ENCODE data around the gene CDC42EP3. TPM values are rescaled to one million over a fixed set of nuclear protein-coding genes. Genes with fewer than 3 reads are reported as not detected.

Gene CDC42EP3
- total and polyA plus RNA-seq, 4 experiments from 2014 or later, result 56.1 to 107 (median 60.1) TPM

DNA sequence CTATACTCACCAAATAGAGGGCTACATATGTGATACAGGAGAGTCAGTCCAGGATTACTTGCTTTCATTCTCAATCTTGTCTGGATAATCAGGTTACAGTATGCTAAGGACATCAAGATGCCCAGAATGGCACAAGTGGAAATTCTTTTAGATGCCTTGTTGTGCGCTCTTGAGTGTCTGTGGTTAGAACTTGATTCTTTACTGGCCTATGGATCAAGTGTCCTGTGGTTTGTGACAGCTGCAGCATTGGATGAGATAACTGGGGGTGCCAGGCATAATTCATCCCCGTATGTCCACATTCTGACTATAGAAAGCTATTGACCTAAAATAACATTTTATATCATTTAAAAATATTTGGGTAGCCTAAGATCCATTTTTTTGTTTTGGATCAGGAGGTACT, 40.1 kb downstream of the CDC42EP3 start:
- Mint-ChIP-seq H3K4me3 (peak overlapping the region in 1 of 8 donors; percentile 30), H3K27ac (peak overlapping the region in 2 of 7 donors; percentile 5 to 30), H3K4me1 (peaks cover 63 to 86% (median 69%) of the 10 kb centered on the region in 4 donors), H3K9me3 (no peaks in the 10 kb centered on the region), H3K27me3 (no peaks in the 10 kb centered on the region), H3K36me3 (peaks cover 18 to 28% of the 10 kb centered on the region in 2 donors)
- peaks cover 89% of the 10 kb centered on the region for H3K4me1 ChIP-seq (ENCODE audit: insufficient read depth, low read length)
- no peak for DNase-seq
- CTCF ChIA-PET (ENCODE audit: partially characterized antibody), result no interaction called here
- H3K27me3 ChIP-seq (ENCODE audit: insufficient read depth, low read length), result no peaks in the 10 kb centered on the region
- H3K9me3 ChIP-seq (ENCODE audit: control insufficient read depth in 1 of 2, low read length in 2 of 2), result no peaks in the 10 kb centered on the region
- POLR2A ChIA-PET (ENCODE audit: partially characterized antibody), result interaction anchor here (0.7 to 2.7 kb wide), 5 partner anchors 13 to 39 kb away, joined by 3 to 16 read pairs (median 3); partner anchors contain the start of gene CDC42EP3
- H3K4me3 ChIP-seq (ENCODE audit: low read length in 2 of 2), result no peak overlapping the region
- H3K27ac ChIP-seq (ENCODE audit: low read depth, low read length), result no peak overlapping the region
- no peaks in the 10 kb centered on the region for H3K36me3 ChIP-seq (ENCODE audit: insufficient read depth, low read length)
- intact Hi-C loops (cut with micrococcal nuclease), result no loop called here

- Histone ChIP-seq H3K4me3 (ENCODE audit: low read length in 2 of 2) (no peak overlapping the region), H3K36me3 (ENCODE audit: insufficient read depth, low read length) (no peaks in the 10 kb centered on the region), H3K27ac (ENCODE audit: low read depth, low read length) (no peak overlapping the region), H3K4me1 (ENCODE audit: insufficient read depth, low read length) (peaks cover 89% of the 10 kb centered on the region), H3K9me3 (ENCODE audit: control insufficient read depth in 1 of 2, low read length in 2 of 2) (no peaks in the 10 kb centered on the region), H3K27me3 (ENCODE audit: insufficient read depth, low read length) (no peaks in the 10 kb centered on the region)
- H3K9me3 Mint-ChIP-seq, result no peaks in the 10 kb centered on the region
- intact Hi-C loops (cut with micrococcal nuclease), result no loop called here
- peaks cover 63 to 86% (median 70%) of the 10 kb centered on the region in 4 donors for H3K4me1 Mint-ChIP-seq
- H3K27me3 Mint-ChIP-seq, result no peaks in the 10 kb centered on the region
- ChIA-PET POLR2A (ENCODE audit: partially characterized antibody) (interaction anchor here (0.7 to 1.5 kb wide), 2 partner anchors 15 to 40 kb away, joined by 3 to 5 read pairs; partner anchors contain the start of gene CDC42EP3), CTCF (ENCODE audit: partially characterized antibody) (no interaction called here)
- no peak for DNase-seq
- peak overlapping the region in 5 of 7 donors; percentile 3 to 86 (median 17) for H3K27ac Mint-ChIP-seq
- H3K4me3 Mint-ChIP-seq, result peak overlapping the region in 3 of 8 donors; percentile 3 to 30 (median 4)
- peaks cover 18 to 28% of the 10 kb centered on the region in 2 donors for H3K36me3 Mint-ChIP-seq
Measured at GRCh38 chr2:37630776-37631175, 40.7 kb downstream of the CDC42EP3 start.

DNA sequence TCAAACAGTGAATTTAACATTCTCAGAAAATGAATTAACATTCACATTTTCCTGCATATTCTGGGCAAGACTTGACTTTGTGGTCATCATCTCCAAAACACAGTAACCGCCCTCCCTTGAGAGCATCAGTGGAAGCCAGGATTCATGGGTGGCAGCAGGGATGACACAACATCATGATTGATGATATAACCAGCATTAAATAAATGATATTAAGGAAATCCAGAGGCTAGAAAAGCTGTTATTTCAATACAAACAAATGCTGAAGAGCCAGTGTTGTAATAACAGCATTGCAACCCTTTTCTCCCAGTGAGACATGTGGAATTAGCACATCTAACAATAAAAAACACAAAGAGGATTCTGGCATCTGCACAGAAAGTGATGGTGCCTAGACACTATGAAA, 41.1 kb downstream of the CDC42EP3 start:
- peak overlapping the region in 1 of 7 donors; percentile 30 for H3K27ac Mint-ChIP-seq

GRCh38 chr2:37629529-37629928, 41.9 kb downstream of the CDC42EP3 start:
- H3K36me3 Mint-ChIP-seq, result peaks cover 12 to 28% of the 10 kb centered on the region in 2 donors
- no peak for DNase-seq
- Histone ChIP-seq H3K4me1 (ENCODE audit: insufficient read depth, low read length) (peaks cover 89% of the 10 kb centered on the region), H3K27ac (ENCODE audit: low read depth, low read length) (no peak overlapping the region), H3K4me3 (ENCODE audit: low read length in 2 of 2) (no peak overlapping the region), H3K27me3 (ENCODE audit: insufficient read depth, low read length) (no peaks in the 10 kb centered on the region), H3K9me3 (ENCODE audit: control insufficient read depth in 1 of 2, low read length in 2 of 2) (no peaks in the 10 kb centered on the region), H3K36me3 (ENCODE audit: insufficient read depth, low read length) (no peaks in the 10 kb centered on the region)
- peak overlapping the region in 2 of 7 donors; percentile 60 to 61 for H3K27ac Mint-ChIP-seq
- CTCF ChIA-PET (ENCODE audit: partially characterized antibody), result no interaction called here
- POLR2A ChIA-PET (ENCODE audit: partially characterized antibody), result no interaction called here
- intact Hi-C loops (cut with micrococcal nuclease), result no loop called here
- no peaks in the 10 kb centered on the region for H3K27me3 Mint-ChIP-seq
- H3K4me1 Mint-ChIP-seq, result peaks cover 63 to 86% (median 70%) of the 10 kb centered on the region in 4 donors
- peaks cover 0 to 2% (median 0%) of the 10 kb centered on the region in 8 donors for H3K9me3 Mint-ChIP-seq
- peak overlapping the region in 1 of 8 donors; percentile 37 for H3K4me3 Mint-ChIP-seq

More for the DNA sequence above, 41.1 kb downstream of the CDC42EP3 start:
- CTCF ChIA-PET (ENCODE audit: partially characterized antibody), result no interaction called here
- Histone ChIP-seq H3K9me3 (ENCODE audit: control insufficient read depth in 1 of 2, low read length in 2 of 2) (no peaks in the 10 kb centered on the region), H3K4me1 (ENCODE audit: insufficient read depth, low read length) (peaks cover 89% of the 10 kb centered on the region), H3K4me3 (ENCODE audit: low read length in 2 of 2) (no peak overlapping the region), H3K27ac (ENCODE audit: low read depth, low read length) (no peak overlapping the region), H3K27me3 (ENCODE audit: insufficient read depth, low read length) (no peaks in the 10 kb centered on the region), H3K36me3 (ENCODE audit: insufficient read depth, low read length) (no peaks in the 10 kb centered on the region)
- Mint-ChIP-seq H3K4me3 (peak overlapping the region in 2 of 8 donors; percentile 3 to 15), H3K4me1 (peaks cover 63 to 86% (median 70%) of the 10 kb centered on the region in 4 donors), H3K36me3 (peaks cover 15 to 28% of the 10 kb centered on the region in 2 donors), H3K9me3 (no peaks in the 10 kb centered on the region), H3K27me3 (no peaks in the 10 kb centered on the region)
- intact Hi-C loops (cut with micrococcal nuclease), result no loop called here
- no peak for DNase-seq
- POLR2A ChIA-PET (ENCODE audit: partially characterized antibody), result no interaction called here

DNA sequence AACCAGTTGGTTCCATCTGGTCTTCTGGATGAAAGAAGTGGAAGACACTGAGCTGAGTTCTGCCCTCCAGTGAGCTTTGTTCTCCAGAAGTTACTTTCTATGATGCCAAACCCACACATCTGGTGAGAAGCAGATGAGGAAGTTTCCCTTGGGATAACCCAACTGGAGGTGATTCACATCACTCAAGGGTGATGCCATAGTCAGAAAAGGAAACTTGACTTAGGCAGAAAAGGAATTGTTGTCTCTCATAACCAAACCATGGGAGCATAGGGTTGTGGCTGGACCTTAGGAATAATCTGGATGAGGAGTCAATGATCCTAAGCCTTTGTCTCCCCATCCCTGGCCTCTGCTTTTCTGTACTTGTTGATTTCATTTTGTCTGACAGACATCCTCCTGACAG, 43.7 kb downstream of the CDC42EP3 start:
- DNase-seq, result no peak
- peaks cover 14 to 27% of the 10 kb centered on the region in 2 donors for H3K36me3 Mint-ChIP-seq
- peaks cover 0 to 5% (median 0%) of the 10 kb centered on the region in 8 donors for H3K9me3 Mint-ChIP-seq
- intact Hi-C loops (cut with micrococcal nuclease), result loop anchor here (2.0 kb wide), 1 partner anchor 21 kb away; no protein-coding TSS in a partner anchor
- peak overlapping the region in 1 of 7 donors; percentile 87 for H3K27ac Mint-ChIP-seq
- no peaks in the 10 kb centered on the region for H3K27me3 Mint-ChIP-seq
- peaks cover 66 to 86% (median 71%) of the 10 kb centered on the region in 4 donors for H3K4me1 Mint-ChIP-seq
- Histone ChIP-seq H3K4me3 (ENCODE audit: low read length in 2 of 2) (no peak overlapping the region), H3K27me3 (ENCODE audit: insufficient read depth, low read length) (no peaks in the 10 kb centered on the region), H3K9me3 (ENCODE audit: control insufficient read depth in 1 of 2, low read length in 2 of 2) (no peaks in the 10 kb centered on the region), H3K4me1 (ENCODE audit: insufficient read depth, low read length) (peaks cover 90% of the 10 kb centered on the region), H3K27ac (ENCODE audit: low read depth, low read length) (no peak overlapping the region), H3K36me3 (ENCODE audit: insufficient read depth, low read length) (no peaks in the 10 kb centered on the region)
- ChIA-PET POLR2A (ENCODE audit: partially characterized antibody) (interaction anchor here (0.9 to 2.1 kb wide), 3 partner anchors 28 to 43 kb away, joined by 3 to 12 read pairs (median 7); no protein-coding TSS in a partner anchor), CTCF (ENCODE audit: partially characterized antibody) (interaction anchor here (1.0 to 1.2 kb wide), 3 partner anchors 28 to 205 kb away, joined by 3 to 5 read pairs (median 3); no protein-coding TSS in a partner anchor)
- no peak overlapping the region for H3K4me3 Mint-ChIP-seq

DNA sequence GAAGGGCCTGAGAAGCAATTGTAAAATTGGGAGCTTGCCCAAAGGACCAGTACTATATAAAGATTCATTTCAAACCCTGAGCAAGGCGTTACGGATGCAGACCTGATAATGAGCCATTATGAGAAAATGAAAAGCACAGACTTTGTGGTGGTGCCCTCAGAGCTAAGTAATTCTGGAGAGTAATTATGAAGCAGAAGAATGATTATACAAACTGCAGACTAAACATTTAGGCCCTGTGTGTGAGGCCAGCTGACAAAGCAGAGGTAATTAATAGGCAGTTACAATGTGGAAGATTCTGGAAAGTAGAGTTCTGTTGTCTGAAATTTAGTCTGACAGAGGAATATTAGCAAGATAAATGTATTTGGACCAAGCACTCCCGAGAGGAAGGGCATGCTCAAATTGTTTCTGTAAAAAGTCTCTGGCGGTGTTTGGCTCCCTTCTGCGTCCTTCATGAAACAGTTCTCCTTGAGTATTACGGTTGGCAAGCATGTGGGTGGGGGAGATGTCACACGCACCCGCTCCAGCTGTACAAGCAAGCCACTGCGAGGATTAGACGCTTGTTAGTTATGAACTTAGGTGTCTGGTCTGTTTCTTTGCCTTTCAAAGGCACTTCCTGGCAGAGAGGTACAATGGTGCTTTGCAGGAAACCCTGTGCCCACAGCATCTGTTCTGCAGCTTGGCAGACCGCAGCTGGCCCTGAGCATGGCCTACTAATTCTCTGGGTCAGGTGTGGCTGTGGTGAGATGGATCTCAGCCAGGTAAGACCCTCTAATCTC, 45.5 kb downstream of the CDC42EP3 start:
- POLR2A ChIA-PET (ENCODE audit: partially characterized antibody), result interaction anchor here (0.7 to 10.2 kb wide), 18 partner anchors 8 to 212 kb away, joined by 3 to 242 read pairs (median 10); partner anchors contain the start of gene CDC42EP3
- H3K36me3 Mint-ChIP-seq, result peaks cover 16 to 31% of the 10 kb centered on the region in 2 donors
- H3K27ac Mint-ChIP-seq, result peak overlapping the region; percentile 87 to 97 (median 91)
- Histone ChIP-seq H3K4me3 (ENCODE audit: low read length in 2 of 2) (peak overlapping the region in 1 of 2 donors; percentile 4), H3K27me3 (ENCODE audit: insufficient read depth, low read length) (no peaks in the 10 kb centered on the region), H3K4me1 (ENCODE audit: insufficient read depth, low read length) (peaks cover 83% of the 10 kb centered on the region), H3K36me3 (ENCODE audit: insufficient read depth, low read length) (no peaks in the 10 kb centered on the region), H3K9me3 (ENCODE audit: control insufficient read depth in 1 of 2, low read length in 2 of 2) (no peaks in the 10 kb centered on the region), H3K27ac (ENCODE audit: low read depth, low read length) (peak overlapping the region; percentile 66)
- H3K27me3 Mint-ChIP-seq, result no peaks in the 10 kb centered on the region
- CTCF ChIA-PET (ENCODE audit: partially characterized antibody), result interaction anchor here (0.7 to 1.9 kb wide), 17 partner anchors 11 to 252 kb away, joined by 3 to 13 read pairs (median 4); no protein-coding TSS in a partner anchor
- intact Hi-C loops (cut with micrococcal nuclease), result loop anchor here (1.0 to 2.0 kb wide), 4 partner anchors 9 to 40 kb away; no protein-coding TSS in a partner anchor
- H3K9me3 Mint-ChIP-seq, result peaks cover 0 to 5% (median 0%) of the 10 kb centered on the region in 8 donors
- H3K4me1 Mint-ChIP-seq, result peaks cover 61 to 86% (median 71%) of the 10 kb centered on the region in 4 donors
- peak overlapping the region; percentile 50 to 83 (median 81) for H3K4me3 Mint-ChIP-seq
- peak; percentile 73 to 82 (median 77) for DNase-seq

Data from CD4-positive, alpha-beta memory T cell (primary cell).